ENCODE results near the gene ENOX1. TPM values are rescaled to one million over a fixed set of nuclear protein-coding genes. Genes with fewer than 3 reads are reported as not detected.

The ENOX1 gene
- total and polyA plus RNA-seq, 2 of the 13 experiments (the other 11 are each of a cell fraction or from before 2014, with no cell fraction given), result not detected

DNA sequence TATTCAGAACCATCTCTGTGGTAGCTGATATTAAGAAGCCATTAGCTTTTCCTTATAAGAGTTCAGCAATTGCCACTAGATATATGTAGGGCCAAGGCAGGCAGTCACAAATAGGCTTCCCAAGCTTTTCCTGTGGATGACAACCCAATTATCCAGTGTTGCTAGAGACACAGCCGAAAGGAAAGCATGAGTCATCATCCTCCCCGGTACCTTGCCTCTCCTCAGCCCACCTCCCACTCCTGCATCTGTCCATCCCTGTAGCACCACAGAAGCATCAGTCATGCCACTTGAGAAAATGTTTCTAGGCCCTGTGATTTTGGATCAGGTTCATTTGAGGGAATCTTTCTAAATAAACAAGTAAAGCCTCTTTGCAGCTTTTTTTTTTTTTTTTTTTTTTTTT is 559.1 kb downstream of the ENOX1 start:
- no peak overlapping the region for H3K4me3 ChIP-seq (replicated peaks in 1 of 3; ENCODE audit: insufficient read depth in 1 of 3, low read depth in 2 of 3, low read length in 3 of 3)
- BruUV-seq (replicated peaks), result no TSS peak
- CTCF ChIA-PET (ENCODE audit: low intra/inter-chr PET ratio, low total read pairs), result no interaction called here
- no peaks in the 10 kb centered on the region for H3K4me1 ChIP-seq (ENCODE audit: insufficient read depth, low read length)
- no peaks in the 10 kb centered on the region for H3K27me3 ChIP-seq (ENCODE audit: control insufficient read depth in 1 of 2, insufficient read depth in 2 of 2, low read length in 2 of 2)
- H2AFZ ChIP-seq (ENCODE audit: low read length), result no peak overlapping the region
- H3K27ac ChIP-seq (ENCODE audit: extremely low read length, insufficient read depth, low read length), result no peak overlapping the region
- WGBS (ENCODE audit: low lambda C conversion rate), result 0% methylated on average over 2 of the region's 2 CpGs
- no peak for TF ChIP-seq TEAD3 (CRISPR knock-in tag; optimal IDR thresholded peaks at IDR 0.05; ENCODE audit: borderline replicate concordance)
- TF ChIP-seq THAP8 (CRISPR knock-in tag; IDR thresholded peaks at IDR 0.05; ENCODE audit: borderline replicate concordance), result no peak
- no peak for TF ChIP-seq ZNF574 (CRISPR knock-in tag; IDR thresholded peaks at IDR 0.05)
- no peak for TF ChIP-seq PAXIP1 (CRISPR knock-in tag; conservative IDR thresholded peaks at IDR 0.05)
- TF ChIP-seq, protein P1, sequence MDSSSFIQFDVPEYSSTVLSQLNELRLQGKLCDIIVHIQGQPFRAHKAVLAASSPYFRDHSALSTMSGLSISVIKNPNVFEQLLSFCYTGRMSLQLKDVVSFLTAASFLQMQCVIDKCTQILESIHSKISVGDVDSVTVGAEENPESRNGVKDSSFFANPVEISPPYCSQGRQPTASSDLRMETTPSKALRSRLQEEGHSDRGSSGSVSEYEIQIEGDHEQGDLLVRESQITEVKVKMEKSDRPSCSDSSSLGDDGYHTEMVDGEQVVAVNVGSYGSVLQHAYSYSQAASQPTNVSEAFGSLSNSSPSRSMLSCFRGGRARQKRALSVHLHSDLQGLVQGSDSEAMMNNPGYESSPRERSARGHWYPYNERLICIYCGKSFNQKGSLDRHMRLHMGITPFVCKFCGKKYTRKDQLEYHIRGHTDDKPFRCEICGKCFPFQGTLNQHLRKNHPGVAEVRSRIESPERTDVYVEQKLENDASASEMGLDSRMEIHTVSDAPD (CRISPR knock-in tag; IDR thresholded peaks at IDR 0.05), result no peak
- TF ChIP-seq MIER3 (CRISPR knock-in tag; IDR thresholded peaks at IDR 0.05; ENCODE audit: borderline replicate concordance), result no peak
- H3K9me3 ChIP-seq (ENCODE audit: low read length), result no peaks in the 10 kb centered on the region
- no peak for FAIRE-seq
- H3K36me3 ChIP-seq (replicated peaks in 1 of 2; ENCODE audit: control insufficient read depth in 1 of 2, insufficient read depth in 2 of 2, low read length in 2 of 2), result no peaks in the 10 kb centered on the region
- H4K20me1 ChIP-seq (ENCODE audit: insufficient read depth, low read length), result no peaks in the 10 kb centered on the region
- no peaks in the 10 kb centered on the region for H3K79me2 ChIP-seq (ENCODE audit: insufficient read depth, low read length)
- in situ Hi-C loops (cut with HindIII; ENCODE audit: extremely low pct_ligation_motif_present, low pct_unique_long_range_greater_than_20kb), result no loop called here
- H3K4me2 ChIP-seq (ENCODE audit: low read depth, low read length), result no peak overlapping the region
- DNase-seq (ENCODE audit: low spot score), result no peak
- H3K9ac ChIP-seq (ENCODE audit: insufficient read depth, low read depth, low read length), result no peak overlapping the region
- POLR2A ChIA-PET, result no interaction called here
- no peak for ATAC-seq
- intact Hi-C loops (cut with micrococcal nuclease; ENCODE audit: unreplicated experiment), result no loop called here

Measured in HepG2 (cell line).